NT2/D1 (cell line): ENCODE results near the gene SIRT3.

Source experiments
- YY1 ChIP-seq: IDR thresholded peaks from 2 replicates; pipeline ENCODE4 v1.6.1; 2011; ENCODE audit not compliant: insufficient read length, insufficient read depth
- ZNF274 ChIP-seq: IDR thresholded peaks from 2 replicates; pipeline ENCODE4 v1.6.1; 2011; ENCODE audit warnings: mild to moderate bottlenecking, low read depth, low read length

GRCh38 chr11:209275-210121 is 26.6 kb downstream of the SIRT3 start:
- TF ChIP-seq YY1: no peak
- TF ChIP-seq ZNF274: no peak
